Measurements from ENCODE around the gene SYT17.

Gene SYT17

GRCh38 chr16:19212059-19212458 lies 44.0 kb downstream of the SYT17 start:
- CTCF ChIA-PET = interaction anchor here (0.9 to 2.0 kb wide), 2 partner anchors 33 to 126 kb away, joined by 5 to 10 read pairs; no protein-coding TSS in a partner anchor

GRCh38 chr16:19213885-19214284 lies 45.8 kb downstream of the SYT17 start:
- Histone ChIP-seq H3K9me3 (ENCODE audit: control insufficient read depth, insufficient read depth, low read depth, low read length) (no peaks in the 10 kb centered on the region), H3K36me3 (ENCODE audit: control insufficient read depth in 2 of 2, insufficient read depth in 1 of 2, low read length in 2 of 2) (no peaks in the 10 kb centered on the region), H3K27ac (ENCODE audit: extremely low read depth, low read depth, low read length) (no peak overlapping the region), H3K4me3 (ENCODE audit: low read depth, low read length) (no peak overlapping the region), H3K4me1 (ENCODE audit: control insufficient read depth, insufficient read depth, low read length) (no peaks in the 10 kb centered on the region)
- CTCF ChIA-PET = interaction anchor here (0.6 to 2.0 kb wide), 4 partner anchors 9 to 341 kb away, joined by 3 to 7 read pairs (median 4); no protein-coding TSS in a partner anchor
- POLR2A ChIA-PET = no interaction called here
- TF ChIP-seq ZNF146 (tag by site-specific recombination; IDR thresholded peaks at IDR 0.05) (no peak), PRDM10 (tag by site-specific recombination; IDR thresholded peaks at IDR 0.05) (peak; percentile 58; the same call in 1 of the 2 replicates)

More at GRCh38 chr16:19212059-19212458, 44.0 kb downstream of the SYT17 start:
- Histone ChIP-seq H3K36me3 (ENCODE audit: control insufficient read depth in 2 of 2, insufficient read depth in 1 of 2, low read length in 2 of 2) (no peaks in the 10 kb centered on the region), H3K9me3 (ENCODE audit: control insufficient read depth, insufficient read depth, low read depth, low read length) (no peaks in the 10 kb centered on the region), H3K4me3 (ENCODE audit: low read depth, low read length) (no peak overlapping the region), H3K27ac (ENCODE audit: extremely low read depth, low read depth, low read length) (no peak overlapping the region), H3K4me1 (ENCODE audit: control insufficient read depth, insufficient read depth, low read length) (no peaks in the 10 kb centered on the region)
- POLR2A ChIA-PET = no interaction called here
- no peak for TF ChIP-seq ZNF112 (tag by site-specific recombination; IDR thresholded peaks at IDR 0.05)
- TF ChIP-seq ZNF248 (tag by site-specific recombination; IDR thresholded peaks at IDR 0.05) = no peak
- TF ChIP-seq ZBTB21 (tag by site-specific recombination; IDR thresholded peaks at IDR 0.05) = no peak
- TF ChIP-seq TCF7L2 (IDR thresholded peaks at IDR 0.05; ENCODE audit: borderline replicate concordance, low read depth, low read length) = no peak
- no peak for TF ChIP-seq ZNF707 (tag by site-specific recombination; IDR thresholded peaks at IDR 0.05)
- no peak for TF ChIP-seq ZNF518A (tag by site-specific recombination; conservative IDR thresholded peaks at IDR 0.05; ENCODE audit: low read depth)
- TF ChIP-seq YY1 (tag by site-specific recombination; IDR thresholded peaks at IDR 0.05) = no peak
- TF ChIP-seq ZBTB1 (tag by site-specific recombination; IDR thresholded peaks at IDR 0.05) = no peak

GRCh38 chr16:19215705-19216104 lies 47.7 kb downstream of the SYT17 start:
- Histone ChIP-seq H3K4me3 (ENCODE audit: low read depth, low read length) (no peak overlapping the region), H3K27ac (ENCODE audit: extremely low read depth, low read depth, low read length) (no peak overlapping the region), H3K36me3 (ENCODE audit: control insufficient read depth in 2 of 2, insufficient read depth in 1 of 2, low read length in 2 of 2) (no peaks in the 10 kb centered on the region), H3K4me1 (ENCODE audit: control insufficient read depth, insufficient read depth, low read length) (no peaks in the 10 kb centered on the region), H3K9me3 (ENCODE audit: control insufficient read depth, insufficient read depth, low read depth, low read length) (no peaks in the 10 kb centered on the region)
- ChIA-PET CTCF (interaction anchor here (0.7 kb wide), 1 partner anchor 71 kb away, joined by 3 read pairs; no protein-coding TSS in a partner anchor), POLR2A (no interaction called here)
- no peak for TF ChIP-seq ZNF335 (tag by site-specific recombination; conservative IDR thresholded peaks at IDR 0.05)
- no peak for TF ChIP-seq ZNF768 (tag by site-specific recombination; IDR thresholded peaks at IDR 0.05)
- no peak for TF ChIP-seq ZNF426 (tag by site-specific recombination; IDR thresholded peaks at IDR 0.05)
- no peak for TF ChIP-seq KLF16 (tag by site-specific recombination; IDR thresholded peaks at IDR 0.05)
- no peak for TF ChIP-seq ZNF350 (tag by site-specific recombination; IDR thresholded peaks at IDR 0.05)
- TF ChIP-seq PRDM4 (tag by site-specific recombination; IDR thresholded peaks at IDR 0.05) = no peak
- TF ChIP-seq KLF1 (tag by site-specific recombination; IDR thresholded peaks at IDR 0.05) = no peak
- TF ChIP-seq ZNF404 (tag by site-specific recombination; IDR thresholded peaks at IDR 0.05) = no peak
- no peak for TF ChIP-seq ZBTB1 (tag by site-specific recombination; IDR thresholded peaks at IDR 0.05)
- TF ChIP-seq ZSCAN18 (tag by site-specific recombination; IDR thresholded peaks at IDR 0.05) = no peak
- no peak for TF ChIP-seq ZNF792 (tag by site-specific recombination; IDR thresholded peaks at IDR 0.05)
